OCI-LY3 (cell line): ENCODE measurements around the gene SLC4A1.

Source experiments
- EZH2phosphoT487 ChIP-seq: fragments of 200-600 bp; shearing (Covaris generic); IDR thresholded peaks from 2 replicates; pipeline ENCODE4 v1.6.1; 2018; ENCODE audit warnings: antibody characterized with exemption, mixed run types, low read depth
- TF ChIP-seq, protein P1 (sequence below): fragments of 200-600, 300-600 bp; sonication (generic); IDR thresholded peaks from 2 replicates; pipeline ENCODE4 v1.5.1; 2014; ENCODE audit warnings: antibody characterized with exemption, low read length, low read depth

DNA sequence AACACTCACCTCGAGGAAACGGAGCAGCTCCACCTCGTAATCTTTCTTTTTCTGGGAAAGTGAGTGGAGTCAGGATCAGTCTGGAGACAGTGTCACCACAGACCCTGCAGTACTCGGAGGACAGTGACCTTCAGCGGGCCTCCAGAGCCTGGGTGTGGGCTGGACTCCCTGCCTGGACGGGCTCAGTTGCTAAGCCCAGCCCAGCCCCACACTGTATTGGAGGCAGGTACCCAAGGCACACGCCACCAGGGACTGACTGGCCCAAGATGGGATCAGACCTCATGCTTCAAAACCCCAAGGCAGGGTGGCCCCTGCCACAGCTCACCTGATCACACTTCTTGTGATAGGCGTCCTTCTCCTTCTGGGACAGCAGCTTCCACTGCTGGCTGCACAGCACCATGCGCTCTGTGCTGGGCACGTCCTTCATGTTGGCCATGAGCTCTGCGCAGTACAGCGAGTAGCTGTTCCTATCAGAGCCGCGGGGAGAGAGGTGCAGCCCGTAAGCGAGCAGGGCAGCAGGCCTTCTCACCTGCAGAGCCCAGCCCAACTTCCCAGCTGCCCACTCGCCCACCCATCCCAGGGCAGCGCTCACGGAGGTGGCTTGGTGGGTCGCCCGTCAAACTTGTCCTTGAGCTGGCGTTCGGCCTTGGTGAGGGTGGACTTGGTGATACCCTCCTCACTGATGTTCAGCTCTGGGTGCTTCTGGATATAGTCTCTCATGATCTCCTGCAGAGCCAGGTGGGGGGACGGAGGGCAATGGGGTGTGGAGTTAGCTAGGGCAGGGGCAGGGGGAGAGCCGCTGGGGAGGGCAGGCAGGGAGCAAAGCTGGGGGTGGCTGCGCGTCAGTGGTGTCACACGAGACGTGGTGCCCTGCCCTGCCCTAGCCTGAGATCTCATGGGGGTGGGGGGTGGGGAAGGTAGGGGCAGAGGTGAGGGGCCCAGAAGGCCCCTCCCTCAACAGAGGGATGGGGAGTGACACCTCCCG, 56.4 kb downstream of the SLC4A1 start:
- TF ChIP-seq, protein P1, sequence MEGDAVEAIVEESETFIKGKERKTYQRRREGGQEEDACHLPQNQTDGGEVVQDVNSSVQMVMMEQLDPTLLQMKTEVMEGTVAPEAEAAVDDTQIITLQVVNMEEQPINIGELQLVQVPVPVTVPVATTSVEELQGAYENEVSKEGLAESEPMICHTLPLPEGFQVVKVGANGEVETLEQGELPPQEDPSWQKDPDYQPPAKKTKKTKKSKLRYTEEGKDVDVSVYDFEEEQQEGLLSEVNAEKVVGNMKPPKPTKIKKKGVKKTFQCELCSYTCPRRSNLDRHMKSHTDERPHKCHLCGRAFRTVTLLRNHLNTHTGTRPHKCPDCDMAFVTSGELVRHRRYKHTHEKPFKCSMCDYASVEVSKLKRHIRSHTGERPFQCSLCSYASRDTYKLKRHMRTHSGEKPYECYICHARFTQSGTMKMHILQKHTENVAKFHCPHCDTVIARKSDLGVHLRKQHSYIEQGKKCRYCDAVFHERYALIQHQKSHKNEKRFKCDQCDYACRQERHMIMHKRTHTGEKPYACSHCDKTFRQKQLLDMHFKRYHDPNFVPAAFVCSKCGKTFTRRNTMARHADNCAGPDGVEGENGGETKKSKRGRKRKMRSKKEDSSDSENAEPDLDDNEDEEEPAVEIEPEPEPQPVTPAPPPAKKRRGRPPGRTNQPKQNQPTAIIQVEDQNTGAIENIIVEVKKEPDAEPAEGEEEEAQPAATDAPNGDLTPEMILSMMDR: no peak
- TF ChIP-seq EZH2phosphoT487: no peak
